ENCODE measurements around the gene TEX30.

Gene TEX30

DNA sequence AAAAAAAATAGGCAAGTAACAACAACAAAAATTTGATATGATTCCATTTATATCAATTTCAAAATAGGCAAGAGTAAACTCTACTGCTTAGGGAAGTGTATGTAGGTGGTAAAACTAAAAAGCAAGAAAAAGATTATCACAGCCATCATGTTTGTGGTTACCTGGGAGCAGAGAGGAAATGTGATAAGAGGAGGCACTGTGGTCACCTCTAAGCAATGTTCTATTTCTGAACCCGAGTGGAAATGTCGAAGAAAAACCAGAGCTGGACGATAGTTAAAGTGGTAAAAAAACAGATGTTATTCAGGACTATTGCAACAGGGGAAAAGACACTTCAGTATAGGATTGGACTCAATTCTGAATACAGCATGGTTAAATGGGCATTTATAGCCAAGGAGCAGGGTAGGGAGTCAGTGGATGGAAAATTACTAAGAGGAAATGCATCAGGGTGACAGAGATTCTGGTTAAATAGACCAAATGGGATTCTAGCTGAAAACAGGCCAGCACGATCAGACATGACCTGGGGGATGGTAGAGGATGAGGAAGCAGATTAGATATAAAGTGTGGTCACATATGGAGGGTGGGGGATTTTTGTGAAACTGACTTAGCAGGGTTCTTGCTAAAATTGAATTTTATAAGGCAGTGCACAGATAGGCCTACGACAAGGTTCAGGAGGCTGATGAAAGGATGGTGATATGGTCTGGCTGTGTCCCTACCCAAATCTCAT is 6.0 kb upstream of the TEX30 start:
- no peak for DNase-seq (ENCODE audit: low spot score)

DNA sequence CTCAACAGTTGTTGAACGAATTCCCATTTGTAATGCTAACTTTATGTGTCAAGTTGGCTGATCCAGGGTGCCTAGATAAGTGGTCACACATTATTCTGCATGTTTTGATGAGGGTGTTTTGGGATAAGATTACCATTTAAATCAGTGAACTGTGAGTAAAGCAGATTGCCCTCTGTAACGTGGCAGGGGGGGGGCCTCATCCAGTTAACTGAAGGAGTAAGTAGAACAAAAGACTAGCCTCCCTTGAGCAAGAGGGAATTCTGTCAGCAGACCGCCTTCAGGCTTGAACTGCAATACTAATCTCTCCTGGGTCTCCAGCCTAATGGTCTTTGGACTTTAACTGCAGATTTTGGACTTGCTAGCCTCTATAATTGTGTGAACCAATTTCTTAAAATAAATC is 4.2 kb upstream of the TEX30 start:
- no peak for DNase-seq (ENCODE audit: low spot score)

DNA sequence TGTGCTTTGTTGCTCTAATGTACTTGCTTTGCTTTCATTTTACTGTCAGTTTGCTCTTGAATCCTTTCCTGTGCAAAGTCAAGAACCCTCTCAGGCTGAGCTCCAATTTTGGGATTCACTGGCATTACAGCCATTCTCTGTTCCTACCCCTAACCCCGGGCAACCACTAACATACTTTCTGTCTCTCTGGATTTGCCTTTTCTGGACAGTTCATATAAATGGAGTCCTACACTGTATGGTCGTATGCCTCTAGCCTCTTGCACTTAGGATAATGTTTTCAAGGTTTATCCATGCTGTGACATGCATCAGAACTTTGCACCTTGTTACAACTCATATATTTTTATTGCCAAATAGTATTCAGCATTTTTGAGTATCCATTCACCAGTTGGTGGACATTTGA is 2.7 kb upstream of the TEX30 start:
- no peak for DNase-seq (ENCODE audit: low spot score)

- DNase-seq (ENCODE audit: low spot score) = no peak
Measured at GRCh38 chr13:102774591-102775520, 1.3 kb upstream of the TEX30 start.

DNA sequence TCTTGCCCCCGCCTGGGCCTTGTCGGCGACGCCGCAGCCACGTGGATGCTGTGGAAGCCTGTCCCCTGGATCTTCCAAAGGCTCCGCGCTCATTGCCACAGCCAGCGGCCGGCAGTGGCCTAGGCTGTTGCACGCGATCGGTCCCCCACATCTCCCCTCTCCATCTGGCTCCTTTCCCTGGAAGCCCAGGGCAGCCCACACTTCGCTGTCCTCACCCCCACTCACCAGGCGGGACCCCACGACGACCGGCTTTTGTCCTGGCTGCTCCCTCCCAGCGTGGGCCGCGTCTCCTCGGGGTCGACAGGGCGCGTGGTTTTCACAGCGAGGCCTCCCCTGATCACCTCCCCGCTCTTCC is 605 bp upstream of the TEX30 start:
- DNase-seq (ENCODE audit: low spot score) = no peak

GRCh38 chr13:102772042-102772425 is 1.6 kb downstream of the TEX30 start:
- DNase-seq (ENCODE audit: low spot score) = no peak

GRCh38 chr13:102771298-102772041 is 2.1 kb downstream of the TEX30 start:
- no peak for DNase-seq (ENCODE audit: low spot score)

DNA sequence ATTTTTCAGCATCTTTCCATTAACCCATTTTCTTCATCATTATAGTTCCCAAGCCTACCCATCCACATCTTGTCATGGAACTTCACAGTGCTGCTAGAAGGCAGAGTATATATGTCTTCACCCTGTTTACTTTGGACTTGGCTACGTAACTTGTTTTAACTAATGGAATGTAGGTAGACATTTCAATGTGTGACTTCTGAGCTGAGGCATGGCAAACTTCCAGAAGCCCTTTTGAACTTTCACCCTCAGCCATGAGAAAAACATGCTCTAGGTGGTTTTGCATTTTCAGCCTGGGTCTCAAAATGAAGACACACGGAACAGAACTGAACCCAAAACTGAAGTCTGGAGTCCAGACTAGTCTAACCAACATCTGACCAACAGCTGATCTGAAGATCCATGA is 3.2 kb downstream of the TEX30 start:
- no peak for DNase-seq (ENCODE audit: low spot score)

DNA sequence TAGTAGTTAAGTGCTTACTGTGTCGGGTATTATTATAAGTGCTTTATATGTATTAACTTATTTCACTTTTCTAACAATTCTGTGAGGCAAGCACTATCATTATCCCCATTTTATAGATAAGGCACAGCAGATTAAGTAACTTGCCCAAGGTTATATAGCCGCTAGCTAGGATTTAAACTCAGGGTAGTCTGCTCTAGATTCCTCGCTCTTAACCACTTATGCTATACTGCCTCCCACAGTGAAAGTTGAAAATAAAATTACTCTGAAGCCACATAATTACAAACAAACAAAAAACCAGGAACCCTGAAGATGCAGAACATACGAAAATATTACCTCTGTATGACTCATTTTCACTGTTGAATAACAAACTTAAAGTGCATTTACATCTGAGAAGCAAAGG is 3.9 kb downstream of the TEX30 start:
- DNase-seq (ENCODE audit: low spot score) = no peak

- no peak for DNase-seq (ENCODE audit: low spot score)
Measured at GRCh38 chr13:102768909-102769308, 4.7 kb downstream of the TEX30 start.

GRCh38 chr13:102763741-102764140 is 9.8 kb downstream of the TEX30 start:
- DNase-seq (ENCODE audit: low spot score) = no peak

GRCh38 chr13:102761071-102761470 is 12.5 kb downstream of the TEX30 start:
- no peak for DNase-seq (ENCODE audit: low spot score)

- DNase-seq (ENCODE audit: low spot score) = no peak
Measured at GRCh38 chr13:102758842-102759241, 14.7 kb downstream of the TEX30 start.

- DNase-seq (ENCODE audit: low spot score) = no peak
Measured at GRCh38 chr13:102757006-102757405, 16.6 kb downstream of the TEX30 start.

GRCh38 chr13:102751886-102752285 is 21.7 kb downstream of the TEX30 start:
- no peak for DNase-seq (ENCODE audit: low spot score)

GRCh38 chr13:102742506-102742905 is 31.1 kb downstream of the TEX30 start:
- DNase-seq (ENCODE audit: low spot score) = no peak

GRCh38 chr13:102742101-102742500 is 31.5 kb downstream of the TEX30 start:
- no peak for DNase-seq (ENCODE audit: low spot score)

GRCh38 chr13:102729560-102730270 is 43.9 kb downstream of the TEX30 start:
- no peak for DNase-seq (ENCODE audit: low spot score)

GRCh38 chr13:102726430-102726829 is 47.2 kb downstream of the TEX30 start:
- no peak for DNase-seq (ENCODE audit: low spot score)

- peak; percentile 11 for DNase-seq (ENCODE audit: low spot score)
Measured at GRCh38 chr13:102724923-102725322, 48.7 kb downstream of the TEX30 start.

DNA sequence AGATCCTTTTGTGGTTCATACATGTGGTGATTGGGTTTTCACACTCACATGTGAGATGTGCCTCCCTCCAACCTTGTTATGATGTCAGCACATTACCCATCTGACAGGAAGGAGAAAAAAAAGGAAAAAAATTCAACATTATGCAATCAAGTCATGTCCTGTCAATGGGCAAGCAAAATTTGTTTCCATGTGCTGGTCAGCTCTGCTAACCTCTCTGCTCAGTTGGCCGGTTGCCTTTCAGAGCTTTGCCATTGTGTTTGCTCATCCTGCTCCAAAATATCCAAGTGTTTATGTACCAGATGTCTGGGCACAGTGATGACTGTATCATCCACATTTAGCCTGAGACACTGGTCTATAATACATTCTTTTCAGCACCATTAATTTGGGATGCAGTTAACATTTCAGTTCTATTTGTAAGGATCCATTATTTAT is 51.8 kb downstream of the TEX30 start:
- no peak for DNase-seq (ENCODE audit: low spot score)

DNA sequence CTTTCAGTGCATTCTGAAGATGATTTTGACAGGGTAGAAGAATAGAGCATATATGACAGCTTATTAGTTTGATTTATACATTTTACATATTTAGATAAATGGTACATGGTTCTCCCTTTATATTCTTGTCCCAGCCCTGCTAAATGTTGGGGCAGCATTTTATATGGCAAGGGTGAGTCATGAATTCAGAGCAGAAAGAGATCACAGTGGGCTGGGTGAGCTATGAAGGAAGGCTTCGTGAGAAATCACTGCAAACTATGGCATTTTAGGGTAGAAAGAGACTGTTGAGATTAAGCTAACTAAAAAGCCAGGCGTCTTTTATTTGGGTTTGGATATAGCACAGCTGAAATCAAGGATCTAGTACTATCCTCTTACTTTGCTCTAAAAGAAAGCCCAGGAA is 54.8 kb downstream of the TEX30 start:
- DNase-seq (ENCODE audit: low spot score) = no peak
